Measurements from ENCODE around the gene HMX1. TPM values are rescaled to one million over a fixed set of nuclear protein-coding genes. Genes with fewer than 3 reads are reported as not detected.

The HMX1 gene
- total and polyA plus RNA-seq, 2 donors (not counting 3 experiments of a cell fraction or from before 2014, with no cell fraction given): not detected

DNA sequence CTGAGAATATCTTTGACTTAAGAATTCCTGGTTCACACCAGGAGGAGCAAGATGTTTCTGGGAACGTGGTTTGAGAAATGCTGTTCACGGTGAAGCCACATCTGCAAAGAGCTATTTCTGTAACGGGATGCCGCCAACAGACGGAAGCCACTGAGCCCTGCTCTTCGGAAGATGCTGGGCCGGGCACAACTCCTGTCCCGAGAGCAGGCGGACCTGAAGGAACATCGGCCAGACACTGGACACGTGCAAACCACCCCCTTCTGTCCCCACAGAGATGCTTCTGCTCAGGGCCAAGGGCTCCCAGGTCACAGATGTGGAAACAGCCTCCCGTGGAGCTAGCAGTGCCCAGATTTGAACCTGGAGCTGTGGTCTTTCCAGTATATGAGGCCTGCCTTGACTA lies 24.3 kb downstream of the HMX1 start:
- Histone ChIP-seq H4K20me1 (replicated peaks; ENCODE audit: control insufficient read depth, extremely low read depth, insufficient read depth, low read length) (no peaks in the 10 kb centered on the region), H3K9me3 (replicated peaks; ENCODE audit: control insufficient read depth, insufficient read depth, low read length) (no peaks in the 10 kb centered on the region), H3K9me1 (replicated peaks; ENCODE audit: control insufficient read depth, extremely low read depth, insufficient read depth, low read length) (no peaks in the 10 kb centered on the region), H3K27me3 (ENCODE audit: control insufficient read depth in 2 of 2, insufficient read depth in 2 of 2, low read length in 2 of 2) (no peaks in the 10 kb centered on the region), H3K27ac (ENCODE audit: insufficient read depth, low read depth, low read length) (no peak overlapping the region), H3K79me2 (ENCODE audit: control insufficient read depth, insufficient read depth, low read length) (no peaks in the 10 kb centered on the region), H3K4me2 (ENCODE audit: insufficient read depth, low read length) (no peak overlapping the region), H3K36me3 (ENCODE audit: control insufficient read depth in 2 of 2, extremely low read depth in 1 of 2, insufficient read depth in 2 of 2, low read length in 2 of 2) (no peaks in the 10 kb centered on the region), H3K4me1 (ENCODE audit: control insufficient read depth, extremely low read depth, insufficient read depth, low read length) (no peaks in the 10 kb centered on the region), H3K4me3 (replicated peaks in 1 of 3; ENCODE audit: insufficient read depth in 1 of 3, low read depth in 1 of 3, low read length in 3 of 3) (no peak overlapping the region), H2AFZ (ENCODE audit: low read depth, low read length) (no peak overlapping the region), H3K9ac (replicated peaks; ENCODE audit: extremely low read depth, insufficient read depth, low read length) (no peak overlapping the region)
- FAIRE-seq: no peak
- ChIA-PET POLR2A (no interaction called here), CTCF (interaction anchor here (1.1 kb wide), 1 partner anchor 24 kb away, joined by 3 read pairs; the partner anchor contains the start of gene HMX1)
- no peak for DNase-seq (ENCODE audit: low read depth, low spot score)
- dilution Hi-C loops (cut with MboI; ENCODE audit: extremely low pct_ligation_motif_present, low sequenced_read_pairs): no loop called here
- BruUV-seq (replicated peaks): no TSS peak
- intact Hi-C loops (cut with micrococcal nuclease): no loop called here
- TF ChIP-seq POLR2AphosphoS5 (IDR thresholded peaks at IDR 0.05; ENCODE audit: insufficient read depth, low read depth, low read length): no peak

DNA sequence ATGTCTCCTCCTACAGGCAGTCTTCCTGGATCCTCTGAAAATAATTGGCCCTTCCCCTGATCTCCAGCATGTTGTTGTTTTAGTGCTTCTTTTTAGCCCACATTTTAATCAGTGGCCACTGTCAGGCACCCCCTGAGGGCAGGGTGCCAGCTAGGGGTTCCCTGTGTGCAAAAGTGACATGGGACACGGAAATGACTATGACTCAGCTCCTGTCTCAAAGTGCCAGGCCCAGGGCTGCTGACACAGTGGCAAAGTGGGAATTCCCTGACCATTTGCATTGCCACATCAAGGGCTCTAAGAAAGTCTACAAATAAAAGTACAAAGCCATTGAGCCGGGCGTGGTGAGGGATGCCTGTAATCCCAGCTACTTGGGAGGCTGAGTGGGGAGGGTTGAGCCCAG lies 24.8 kb downstream of the HMX1 start:
- no peaks in the 10 kb centered on the region for H3K27me3 ChIP-seq (ENCODE audit: control insufficient read depth in 2 of 2, insufficient read depth in 2 of 2, low read length in 2 of 2)
- H3K9me3 ChIP-seq (replicated peaks; ENCODE audit: control insufficient read depth, insufficient read depth, low read length): no peaks in the 10 kb centered on the region
- no peaks in the 10 kb centered on the region for H4K20me1 ChIP-seq (replicated peaks; ENCODE audit: control insufficient read depth, extremely low read depth, insufficient read depth, low read length)
- ChIA-PET CTCF (no interaction called here), POLR2A (no interaction called here)
- no peak for DNase-seq (ENCODE audit: low read depth, low spot score)
- no peak overlapping the region for H3K4me2 ChIP-seq (ENCODE audit: insufficient read depth, low read length)
- intact Hi-C loops (cut with micrococcal nuclease) (no loop called here), dilution Hi-C loops (cut with MboI; ENCODE audit: extremely low pct_ligation_motif_present, low sequenced_read_pairs) (no loop called here)
- no peaks in the 10 kb centered on the region for H3K79me2 ChIP-seq (ENCODE audit: control insufficient read depth, insufficient read depth, low read length)
- H2AFZ ChIP-seq (ENCODE audit: low read depth, low read length): no peak overlapping the region
- no peak overlapping the region for H3K27ac ChIP-seq (ENCODE audit: insufficient read depth, low read depth, low read length)
- no peaks in the 10 kb centered on the region for H3K4me1 ChIP-seq (ENCODE audit: control insufficient read depth, extremely low read depth, insufficient read depth, low read length)
- no peaks in the 10 kb centered on the region for H3K36me3 ChIP-seq (ENCODE audit: control insufficient read depth in 2 of 2, extremely low read depth in 1 of 2, insufficient read depth in 2 of 2, low read length in 2 of 2)
- H3K4me3 ChIP-seq (replicated peaks in 1 of 3; ENCODE audit: insufficient read depth in 1 of 3, low read depth in 1 of 3, low read length in 3 of 3): no peak overlapping the region
- no peak for TF ChIP-seq JUN (IDR thresholded peaks at IDR 0.05; ENCODE audit: borderline replicate concordance, insufficient read depth, insufficient read length, low read depth)
- TF ChIP-seq, protein P1, sequence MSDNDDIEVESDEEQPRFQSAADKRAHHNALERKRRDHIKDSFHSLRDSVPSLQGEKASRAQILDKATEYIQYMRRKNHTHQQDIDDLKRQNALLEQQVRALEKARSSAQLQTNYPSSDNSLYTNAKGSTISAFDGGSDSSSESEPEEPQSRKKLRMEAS (IDR thresholded peaks at IDR 0.05; ENCODE audit: insufficient read depth, insufficient read length): no peak
- TF ChIP-seq GATA2 (IDR thresholded peaks at IDR 0.05; ENCODE audit: insufficient read depth, insufficient read length, low read depth, low read length): no peak
- no peak for TF ChIP-seq FOS (IDR thresholded peaks at IDR 0.05; ENCODE audit: borderline replicate concordance, insufficient read depth, low read length)
- TF ChIP-seq MYC (IDR thresholded peaks at IDR 0.05; ENCODE audit: low read depth, low read length): no peak
- TF ChIP-seq, protein P2, sequence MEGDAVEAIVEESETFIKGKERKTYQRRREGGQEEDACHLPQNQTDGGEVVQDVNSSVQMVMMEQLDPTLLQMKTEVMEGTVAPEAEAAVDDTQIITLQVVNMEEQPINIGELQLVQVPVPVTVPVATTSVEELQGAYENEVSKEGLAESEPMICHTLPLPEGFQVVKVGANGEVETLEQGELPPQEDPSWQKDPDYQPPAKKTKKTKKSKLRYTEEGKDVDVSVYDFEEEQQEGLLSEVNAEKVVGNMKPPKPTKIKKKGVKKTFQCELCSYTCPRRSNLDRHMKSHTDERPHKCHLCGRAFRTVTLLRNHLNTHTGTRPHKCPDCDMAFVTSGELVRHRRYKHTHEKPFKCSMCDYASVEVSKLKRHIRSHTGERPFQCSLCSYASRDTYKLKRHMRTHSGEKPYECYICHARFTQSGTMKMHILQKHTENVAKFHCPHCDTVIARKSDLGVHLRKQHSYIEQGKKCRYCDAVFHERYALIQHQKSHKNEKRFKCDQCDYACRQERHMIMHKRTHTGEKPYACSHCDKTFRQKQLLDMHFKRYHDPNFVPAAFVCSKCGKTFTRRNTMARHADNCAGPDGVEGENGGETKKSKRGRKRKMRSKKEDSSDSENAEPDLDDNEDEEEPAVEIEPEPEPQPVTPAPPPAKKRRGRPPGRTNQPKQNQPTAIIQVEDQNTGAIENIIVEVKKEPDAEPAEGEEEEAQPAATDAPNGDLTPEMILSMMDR (IDR thresholded peaks at IDR 0.05; ENCODE audit: extremely low read depth in 1 of 2, insufficient read depth in 1 of 2, low read depth in 1 of 2, low read length in 2 of 2): no peak
- TF ChIP-seq EZH2 (IDR thresholded peaks at IDR 0.05; ENCODE audit: borderline replicate concordance, low read depth, low read length, severe bottlenecking): no peak
- no peak for FAIRE-seq
- BruUV-seq (replicated peaks): no TSS peak
- H3K9ac ChIP-seq (replicated peaks; ENCODE audit: extremely low read depth, insufficient read depth, low read length): no peak overlapping the region
- H3K9me1 ChIP-seq (replicated peaks; ENCODE audit: control insufficient read depth, extremely low read depth, insufficient read depth, low read length): no peaks in the 10 kb centered on the region
